Amniotic epithelial cell (primary cell): ENCODE data around the gene ACER3.

Experiments
- DNase-seq: peaks from one replicate; pipeline ENCODE4 v3.0.0-alpha.2; 2010; ENCODE audit warnings: low read depth

ACER3 gene

GRCh38 chr11:77074205-77074604 lies 213.5 kb downstream of the ACER3 start:
- no peak for DNase-seq

GRCh38 chr11:77074626-77075221 lies 214.0 kb downstream of the ACER3 start:
- no peak for DNase-seq

- DNase-seq, result no peak
Observed at GRCh38 chr11:77075425-77075905, 214.7 kb downstream of the ACER3 start.
